Measurements from ENCODE around the gene GSS. TPM values are rescaled to one million over a fixed set of nuclear protein-coding genes. Genes with fewer than 3 reads are reported as not detected.
"Not testable (repeated sequence)": the region's sequence is repeated elsewhere in the genome, so short reads cannot be mapped to it uniquely, and the experiment has no call there.

Gene GSS
- total RNA-seq, 1 donor from 2014 or later = 72.5 TPM

GRCh38 chr20:34915749-34916455 lies 39.7 kb downstream of the GSS start:
- Mint-ChIP-seq H3K9me3 (ENCODE audit: low read depth) (no peaks in the 10 kb centered on the region), H3K4me1 (ENCODE audit: low read depth) (peaks cover 7% of the 10 kb centered on the region), H3K4me3 (ENCODE audit: low read depth) (no peak overlapping the region), H3K36me3 (ENCODE audit: insufficient read depth) (peaks cover 10% of the 10 kb centered on the region), H3K27ac (no peak overlapping the region), H3K27me3 (no peaks in the 10 kb centered on the region)
- DNase-seq (ENCODE audit: low spot score, unreplicated experiment) = no peak
- TF ChIP-seq CTCF (IDR thresholded peaks at IDR 0.05; ENCODE audit: unreplicated experiment) = no peak

DNA sequence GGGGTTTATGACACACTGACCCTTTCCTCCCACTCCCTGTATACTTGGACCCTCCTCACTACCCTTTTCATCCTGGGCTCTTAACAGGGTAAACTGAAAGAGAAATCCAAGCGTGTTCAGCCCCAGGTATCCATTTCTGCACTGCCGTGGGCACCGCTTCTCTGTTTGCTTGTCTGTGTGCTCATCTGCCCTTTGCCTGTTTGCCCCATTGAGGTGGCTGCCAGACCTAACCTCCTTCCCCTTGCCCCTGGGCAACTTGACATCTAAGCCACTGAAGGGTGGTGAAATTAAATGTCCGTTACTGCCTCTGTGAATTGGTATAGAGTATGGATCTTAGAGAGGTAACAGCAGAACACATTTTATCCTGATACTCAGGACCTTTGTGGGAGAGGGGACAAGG lies 40.5 kb downstream of the GSS start:
- Mint-ChIP-seq H3K27ac (no peak overlapping the region), H3K4me1 (ENCODE audit: low read depth) (peaks cover 7% of the 10 kb centered on the region), H3K4me3 (ENCODE audit: low read depth) (no peak overlapping the region), H3K9me3 (ENCODE audit: low read depth) (no peaks in the 10 kb centered on the region), H3K36me3 (ENCODE audit: insufficient read depth) (peaks cover 8% of the 10 kb centered on the region), H3K27me3 (no peaks in the 10 kb centered on the region)
- no peak for DNase-seq (ENCODE audit: low spot score, unreplicated experiment)
- TF ChIP-seq CTCF (IDR thresholded peaks at IDR 0.05; ENCODE audit: unreplicated experiment) = no peak

DNA sequence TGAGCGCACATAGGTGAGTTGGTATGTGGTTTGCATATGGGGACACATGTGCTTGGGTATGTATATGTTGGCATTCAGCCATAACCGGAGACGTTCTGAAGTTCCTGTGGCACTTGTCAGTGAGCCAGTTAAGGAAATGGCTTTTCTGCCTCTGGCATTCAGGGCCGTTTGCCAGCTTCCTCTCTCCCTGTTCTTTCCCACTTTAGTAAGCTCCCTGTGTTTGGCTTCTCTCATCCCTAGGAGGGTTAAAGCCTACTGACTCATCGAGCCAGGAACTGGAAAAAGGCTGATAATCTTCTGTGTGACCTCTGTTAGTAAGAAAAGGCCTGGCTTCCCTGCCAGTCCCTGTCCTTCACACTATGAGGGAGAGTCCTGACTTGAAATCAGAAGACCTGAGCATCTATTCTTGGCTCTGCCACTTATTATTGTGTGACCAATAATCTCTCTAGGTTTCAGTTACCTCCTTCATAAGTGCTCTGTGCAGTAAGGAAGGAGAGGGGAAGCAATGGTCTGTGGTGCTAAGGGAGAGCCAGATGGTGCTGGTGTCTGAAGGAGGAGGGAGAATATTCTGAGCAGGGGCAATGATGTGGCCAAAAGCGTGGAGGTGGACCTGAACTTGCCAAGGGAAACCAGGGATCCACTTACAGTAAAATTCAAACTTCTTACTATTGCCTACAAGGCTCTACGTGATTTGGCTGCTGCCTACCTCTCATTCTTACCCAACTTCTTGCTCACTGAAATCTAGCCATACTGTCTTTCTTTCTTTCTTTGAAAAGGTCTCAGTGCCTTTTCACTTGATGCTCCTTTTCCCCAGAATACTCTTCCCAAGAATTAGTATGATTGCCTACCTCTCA lies 47.8 kb downstream of the GSS start:
- Mint-ChIP-seq H3K4me3 (ENCODE audit: low read depth) (no peak overlapping the region), H3K27me3 (no peaks in the 10 kb centered on the region), H3K36me3 (ENCODE audit: insufficient read depth) (no peaks in the 10 kb centered on the region), H3K27ac (no peak overlapping the region), H3K9me3 (ENCODE audit: low read depth) (no peaks in the 10 kb centered on the region), H3K4me1 (ENCODE audit: low read depth) (no peaks in the 10 kb centered on the region)
- no peak for DNase-seq (ENCODE audit: low spot score, unreplicated experiment)
- TF ChIP-seq CTCF (IDR thresholded peaks at IDR 0.05; ENCODE audit: unreplicated experiment) = no peak

GRCh38 chr20:34904202-34904621 lies 51.4 kb downstream of the GSS start:
- H3K4me3 Mint-ChIP-seq (ENCODE audit: low read depth) = no peak overlapping the region
- DNase-seq (ENCODE audit: low spot score, unreplicated experiment) = no peak
- no peaks in the 10 kb centered on the region for H3K9me3 Mint-ChIP-seq (ENCODE audit: low read depth)
- H3K27ac Mint-ChIP-seq = no peak overlapping the region
- H3K36me3 Mint-ChIP-seq (ENCODE audit: insufficient read depth) = peaks cover 5% of the 10 kb centered on the region
- no peak for TF ChIP-seq CTCF (IDR thresholded peaks at IDR 0.05; ENCODE audit: unreplicated experiment)
- no peaks in the 10 kb centered on the region for H3K27me3 Mint-ChIP-seq
- H3K4me1 Mint-ChIP-seq (ENCODE audit: low read depth) = no peaks in the 10 kb centered on the region

GRCh38 chr20:34898731-34899130 lies 56.9 kb downstream of the GSS start:
- not testable (repeated sequence) for H3K27ac Mint-ChIP-seq; DNase-seq (ENCODE audit: low spot score, unreplicated experiment); H3K4me1 Mint-ChIP-seq (ENCODE audit: low read depth); H3K4me3 Mint-ChIP-seq (ENCODE audit: low read depth); H3K27me3 Mint-ChIP-seq; H3K9me3 Mint-ChIP-seq (ENCODE audit: low read depth)
- peaks cover 10% of the 10 kb centered on the region for H3K36me3 Mint-ChIP-seq (ENCODE audit: insufficient read depth)

DNA sequence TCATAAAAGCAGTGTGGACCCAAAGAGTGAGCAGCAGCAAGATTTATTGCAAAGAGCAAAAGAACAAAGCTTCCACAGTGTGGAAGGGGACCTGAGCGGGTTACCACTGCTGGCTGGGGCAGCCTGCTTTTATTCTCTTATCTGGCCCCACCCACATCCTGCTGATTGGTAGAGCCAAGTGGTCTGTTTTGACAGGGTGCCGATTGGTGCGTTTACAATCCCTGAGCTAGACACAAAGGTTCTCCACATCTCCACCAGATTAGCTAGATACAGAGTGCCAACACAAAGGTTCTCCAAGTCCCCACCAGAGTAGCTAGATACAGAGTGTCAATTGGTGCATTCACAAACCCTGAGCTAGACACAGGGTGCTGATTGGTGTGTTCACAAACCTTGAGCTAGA lies 57.5 kb downstream of the GSS start:
- not testable (repeated sequence) for H3K9me3 Mint-ChIP-seq (ENCODE audit: low read depth); H3K27ac Mint-ChIP-seq; H3K4me1 Mint-ChIP-seq (ENCODE audit: low read depth); H3K27me3 Mint-ChIP-seq; H3K4me3 Mint-ChIP-seq (ENCODE audit: low read depth); DNase-seq (ENCODE audit: low spot score, unreplicated experiment)
- peaks cover 10% of the 10 kb centered on the region for H3K36me3 Mint-ChIP-seq (ENCODE audit: insufficient read depth)

All from progenitor cell of endocrine pancreas (in vitro differentiated cells).